ENCODE results near the gene DLGAP4. TPM values are rescaled to one million over a fixed set of nuclear protein-coding genes. Genes with fewer than 3 reads are reported as not detected.
"Not testable (repeated sequence)": the region's sequence is repeated elsewhere in the genome, so short reads cannot be mapped to it uniquely, and the experiment has no call there.

The DLGAP4 gene
- polyA plus RNA-seq, 1 of the 3 experiments (the other 2 are of a cell fraction): 31.2 TPM

- TF ChIP-seq, protein P1, sequence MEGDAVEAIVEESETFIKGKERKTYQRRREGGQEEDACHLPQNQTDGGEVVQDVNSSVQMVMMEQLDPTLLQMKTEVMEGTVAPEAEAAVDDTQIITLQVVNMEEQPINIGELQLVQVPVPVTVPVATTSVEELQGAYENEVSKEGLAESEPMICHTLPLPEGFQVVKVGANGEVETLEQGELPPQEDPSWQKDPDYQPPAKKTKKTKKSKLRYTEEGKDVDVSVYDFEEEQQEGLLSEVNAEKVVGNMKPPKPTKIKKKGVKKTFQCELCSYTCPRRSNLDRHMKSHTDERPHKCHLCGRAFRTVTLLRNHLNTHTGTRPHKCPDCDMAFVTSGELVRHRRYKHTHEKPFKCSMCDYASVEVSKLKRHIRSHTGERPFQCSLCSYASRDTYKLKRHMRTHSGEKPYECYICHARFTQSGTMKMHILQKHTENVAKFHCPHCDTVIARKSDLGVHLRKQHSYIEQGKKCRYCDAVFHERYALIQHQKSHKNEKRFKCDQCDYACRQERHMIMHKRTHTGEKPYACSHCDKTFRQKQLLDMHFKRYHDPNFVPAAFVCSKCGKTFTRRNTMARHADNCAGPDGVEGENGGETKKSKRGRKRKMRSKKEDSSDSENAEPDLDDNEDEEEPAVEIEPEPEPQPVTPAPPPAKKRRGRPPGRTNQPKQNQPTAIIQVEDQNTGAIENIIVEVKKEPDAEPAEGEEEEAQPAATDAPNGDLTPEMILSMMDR (IDR thresholded peaks at IDR 0.05): no peak
- TF ChIP-seq RXRA (IDR thresholded peaks at IDR 0.05; ENCODE audit: borderline replicate concordance, low read depth): no peak
These were observed 72.5 kb downstream of the DLGAP4 start (continued) for GRCh38 chr20:36378686-36379085.

DNA sequence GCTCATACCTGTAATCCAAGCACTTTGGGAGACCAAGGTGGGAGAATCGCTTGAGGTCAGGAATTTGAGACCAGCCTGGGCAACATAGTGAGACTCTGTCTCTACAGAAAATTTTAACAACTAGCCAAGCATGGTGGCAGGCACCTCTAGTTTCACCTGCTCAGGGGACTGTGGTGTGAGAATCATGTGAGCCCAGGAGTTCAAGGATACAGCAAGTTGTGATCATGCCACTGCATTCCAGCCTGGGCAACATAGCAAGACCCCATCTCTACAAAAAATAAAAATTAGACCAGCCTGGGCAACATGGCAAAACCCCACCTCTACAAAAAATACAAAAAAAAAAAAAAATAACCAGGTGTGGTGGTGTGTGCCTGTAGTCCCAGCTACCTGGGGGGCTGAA is 73.8 kb downstream of the DLGAP4 start:
- H3K9me3 ChIP-seq; H3K4me3 ChIP-seq (ENCODE audit: low read depth in 2 of 2, low read length in 1 of 2); H3F3A ChIP-seq (replicated peaks; ENCODE audit: insufficient read depth); H3K9ac ChIP-seq; H3K79me2 ChIP-seq (ENCODE audit: insufficient read depth); H3K9me2 ChIP-seq; H3K4me1 ChIP-seq (ENCODE audit: control insufficient read depth in 1 of 2, insufficient read depth in 2 of 2, low read depth in 1 of 2, low read length in 1 of 2); POLR2A ChIA-PET; H3K27ac ChIP-seq (ENCODE audit: low read depth in 2 of 2, low read length in 1 of 2); H3K4me2 ChIP-seq; H3K36me3 ChIP-seq (replicated peaks in 1 of 2; ENCODE audit: control insufficient read depth in 1 of 2, insufficient read depth in 2 of 2, low read length in 1 of 2); H2AFZ ChIP-seq (ENCODE audit: low read depth); H3K27me3 ChIP-seq (ENCODE audit: insufficient read depth); H4K20me1 ChIP-seq (ENCODE audit: insufficient read depth); CTCF ChIA-PET; DNase-seq: not testable (repeated sequence)
- WGBS (ENCODE audit: low lambda C conversion rate): 64% methylated on average over 1 of the region's 1 CpG

DNA sequence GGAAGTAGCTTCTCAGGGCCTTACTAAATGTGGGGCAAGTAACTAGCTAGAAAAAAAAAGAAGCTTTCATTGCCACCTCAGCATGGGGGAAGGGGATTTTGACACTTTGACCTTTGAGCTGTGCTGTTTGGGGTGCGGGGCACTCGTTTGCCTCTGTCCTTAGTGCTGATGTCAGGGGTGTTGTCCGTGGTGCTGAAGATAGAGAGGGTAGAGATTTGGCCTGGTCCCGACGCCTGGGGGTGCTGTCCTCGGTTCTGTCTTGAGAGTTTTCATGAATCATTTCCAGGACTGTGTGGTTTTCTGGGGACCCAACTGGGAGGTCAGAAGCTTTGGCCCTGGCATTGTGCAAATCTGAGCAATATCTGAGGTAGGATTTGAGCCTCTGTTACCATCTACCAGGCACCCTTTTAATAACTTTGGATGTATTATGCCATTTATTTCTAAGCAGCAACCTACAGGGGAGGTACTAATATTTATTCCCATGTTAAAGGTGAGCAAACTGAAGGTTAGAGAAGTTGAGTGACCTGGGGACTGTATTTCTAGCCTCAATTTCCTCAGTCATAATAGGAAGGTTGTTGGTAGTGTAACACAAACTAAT is 78.0 kb downstream of the DLGAP4 start:
- peak; percentile 100 for TF ChIP-seq REST (IDR thresholded peaks at IDR 0.05; ENCODE audit: low read depth, low read length)
- TF ChIP-seq FOSL2 (IDR thresholded peaks at IDR 0.05; ENCODE audit: borderline replicate concordance, low read depth): no peak
- no peaks in the 10 kb centered on the region for H3K9me3 ChIP-seq
- H2AFZ ChIP-seq (ENCODE audit: low read depth): no peak overlapping the region
- H3K36me3 ChIP-seq (replicated peaks in 1 of 2; ENCODE audit: control insufficient read depth in 1 of 2, insufficient read depth in 2 of 2, low read length in 1 of 2): no peaks in the 10 kb centered on the region
- H4K20me1 ChIP-seq (ENCODE audit: insufficient read depth): no peaks in the 10 kb centered on the region; the same call in 1 of the 2 replicates
- H3K27ac ChIP-seq (ENCODE audit: low read depth in 2 of 2, low read length in 1 of 2): no peak overlapping the region
- ChIA-PET POLR2A (no interaction called here), CTCF (interaction anchor here (1.5 to 1.6 kb wide), 3 partner anchors 9 to 55 kb away, joined by 3 to 7 read pairs (median 4); no protein-coding TSS in a partner anchor)
- DNase-seq: no peak
- H3K27me3 ChIP-seq (ENCODE audit: insufficient read depth): no peaks in the 10 kb centered on the region
- no peaks in the 10 kb centered on the region for H3K9me2 ChIP-seq
- H3K4me2 ChIP-seq: no peak overlapping the region
- no peaks in the 10 kb centered on the region for H3K79me2 ChIP-seq (ENCODE audit: insufficient read depth)
- no peak overlapping the region for H3K4me3 ChIP-seq (ENCODE audit: low read depth in 2 of 2, low read length in 1 of 2)
- H3F3A ChIP-seq (replicated peaks; ENCODE audit: insufficient read depth): no peaks in the 10 kb centered on the region
- H3K4me1 ChIP-seq (ENCODE audit: control insufficient read depth in 1 of 2, insufficient read depth in 2 of 2, low read depth in 1 of 2, low read length in 1 of 2): peaks cover 0 to 7% of the 10 kb centered on the region in 2 experiments; a peak in 1 of 4 replicates
- 52% methylated on average over 6 of the region's 6 CpGs for WGBS (ENCODE audit: low lambda C conversion rate)
- no peak overlapping the region for H3K9ac ChIP-seq

Measured in SK-N-SH (cell line).